DND-41 (cell line): ENCODE measurements around the gene NCKAP5L.
A peak's percentile ranks its signal among the peaks of the same experiment; 100 is the strongest.

Source experiments
- ATAC-seq: fragments of 200-7000 bp; cut with Tn5 transposase; 3 replicates; pipeline ENCODE4 v1.9.1; 2021; ENCODE audit warnings: low read depth; ENCODE audit not compliant: insufficient read depth
- DNase-seq: peaks from one replicate; pipeline ENCODE4 v3.0.0-alpha.2; 2020
- H2AFZ ChIP-seq: 2 replicates; pipeline ENCODE4 v1.6.0; 2012; ENCODE audit warnings: low read depth, low read length
- H3K27ac ChIP-seq: 2 replicates; pipeline ENCODE4 v1.5.1; 2012; ENCODE audit warnings: low read length, inconsistent platforms
- H3K27me3 ChIP-seq: fragments of 200-600 bp; sonication (generic); 2 replicates; pipeline ENCODE4 v1.6.0; 2012; ENCODE audit warnings: low read length, mild to moderate bottlenecking, inconsistent platforms; ENCODE audit not compliant: insufficient read depth, poor library complexity
- H3K36me3 ChIP-seq: 2 replicates; pipeline ENCODE4 v1.5.1; 2012; ENCODE audit warnings: low read length, inconsistent platforms; ENCODE audit not compliant: insufficient read depth
- H3K4me1 ChIP-seq: 2 replicates; pipeline ENCODE4 v1.5.1; 2012; ENCODE audit warnings: mild to moderate bottlenecking, low read length; ENCODE audit not compliant: insufficient read depth
- H3K4me2 ChIP-seq: 2 replicates; pipeline ENCODE4 v1.6.0; 2012; ENCODE audit warnings: mild to moderate bottlenecking, moderate library complexity, low read length, inconsistent platforms; ENCODE audit not compliant: insufficient read depth
- H3K4me3 ChIP-seq, 2 experiments: fragments of 200-600 bp in 1 of 2; shearing (Covaris generic) in 1 of 2; 2 replicates each; pipeline ENCODE4 v1.5.1; 2012 to 2016; ENCODE audit warnings: inconsistent platforms in 2 of 2, low read length in 2 of 2, mild to moderate bottlenecking in 2 of 2, low read depth in 1 of 2, moderate library complexity in 1 of 2
- H3K79me2 ChIP-seq: 2 replicates; pipeline ENCODE4 v1.6.0; 2012; ENCODE audit warnings: low read length, inconsistent platforms; ENCODE audit not compliant: insufficient read depth
- H3K9ac ChIP-seq: 2 replicates; pipeline ENCODE4 v1.6.0; 2012; ENCODE audit warnings: low read depth, mild to moderate bottlenecking, inconsistent platforms, low read length, moderate library complexity
- H3K9me3 ChIP-seq: 2 replicates; pipeline ENCODE4 v1.5.1; 2012; ENCODE audit warnings: low read length, moderate library complexity, mild to moderate bottlenecking, inconsistent platforms; ENCODE audit not compliant: insufficient read depth, severe bottlenecking
- H4K20me1 ChIP-seq: 2 replicates; pipeline ENCODE4 v1.6.0; 2012; ENCODE audit warnings: low read length; ENCODE audit not compliant: insufficient read depth
- EZH2 ChIP-seq: IDR thresholded peaks from 3 replicates; pipeline ENCODE4 v1.6.1; 2012; ENCODE audit warnings: borderline replicate concordance, low read depth, mild to moderate bottlenecking, moderate library complexity, low read length, inconsistent platforms; ENCODE audit not compliant: severe bottlenecking
- TF ChIP-seq, protein P1 (sequence below): IDR thresholded peaks from 2 replicates; pipeline ENCODE4 v1.5.1; 2012; ENCODE audit warnings: borderline replicate concordance, low read length, moderate library complexity, mild to moderate bottlenecking; ENCODE audit not compliant: poor library complexity, severe bottlenecking; ENCODE audit errors: extremely low read depth

Gene NCKAP5L

DNA sequence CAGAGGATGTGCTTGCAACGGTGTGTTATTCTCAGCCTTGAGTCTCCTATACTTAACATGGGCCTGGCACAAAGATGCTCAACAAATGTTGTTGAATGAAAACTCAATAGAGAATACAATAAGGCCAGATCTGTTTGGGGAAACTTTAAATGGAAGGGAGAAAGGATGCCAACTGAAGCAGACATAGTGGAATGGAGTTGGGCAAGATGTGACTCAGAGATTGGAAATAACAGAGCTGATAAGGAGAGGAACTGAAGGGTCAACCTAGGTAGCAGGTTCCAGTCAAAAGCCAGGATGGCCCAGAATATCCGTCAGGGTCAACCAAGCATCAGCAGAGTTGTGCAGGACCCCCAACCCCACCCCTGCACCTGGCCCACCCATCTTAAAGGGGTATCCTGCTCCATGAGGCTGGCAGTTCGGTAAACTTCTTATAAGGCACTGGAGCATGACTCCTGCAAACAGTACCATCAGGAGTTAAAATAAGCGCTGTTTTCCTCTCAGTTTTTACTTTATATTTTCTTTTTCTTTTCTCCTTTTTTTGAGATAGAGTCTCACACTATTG is 15.7 kb upstream of the NCKAP5L start:
- TF ChIP-seq EZH2: no peak
- TF ChIP-seq, protein P1, sequence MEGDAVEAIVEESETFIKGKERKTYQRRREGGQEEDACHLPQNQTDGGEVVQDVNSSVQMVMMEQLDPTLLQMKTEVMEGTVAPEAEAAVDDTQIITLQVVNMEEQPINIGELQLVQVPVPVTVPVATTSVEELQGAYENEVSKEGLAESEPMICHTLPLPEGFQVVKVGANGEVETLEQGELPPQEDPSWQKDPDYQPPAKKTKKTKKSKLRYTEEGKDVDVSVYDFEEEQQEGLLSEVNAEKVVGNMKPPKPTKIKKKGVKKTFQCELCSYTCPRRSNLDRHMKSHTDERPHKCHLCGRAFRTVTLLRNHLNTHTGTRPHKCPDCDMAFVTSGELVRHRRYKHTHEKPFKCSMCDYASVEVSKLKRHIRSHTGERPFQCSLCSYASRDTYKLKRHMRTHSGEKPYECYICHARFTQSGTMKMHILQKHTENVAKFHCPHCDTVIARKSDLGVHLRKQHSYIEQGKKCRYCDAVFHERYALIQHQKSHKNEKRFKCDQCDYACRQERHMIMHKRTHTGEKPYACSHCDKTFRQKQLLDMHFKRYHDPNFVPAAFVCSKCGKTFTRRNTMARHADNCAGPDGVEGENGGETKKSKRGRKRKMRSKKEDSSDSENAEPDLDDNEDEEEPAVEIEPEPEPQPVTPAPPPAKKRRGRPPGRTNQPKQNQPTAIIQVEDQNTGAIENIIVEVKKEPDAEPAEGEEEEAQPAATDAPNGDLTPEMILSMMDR: no peak
- Histone ChIP-seq H3K9me3 (no peaks in the 10 kb centered on the region), H3K4me1 (peaks cover 31% of the 10 kb centered on the region), H3K36me3 (no peaks in the 10 kb centered on the region), H3K9ac (peak overlapping the region; percentile 76), H3K4me2 (peak overlapping the region; percentile 84), H2AFZ (peak overlapping the region; percentile 92), H3K27ac (peak overlapping the region; percentile 81; the same call in 1 of the 2 replicates), H3K4me3 (peak overlapping the region; percentile 55 to 73; a peak in 3 of 4 replicates), H3K27me3 (no peaks in the 10 kb centered on the region), H3K79me2 (peaks cover 20% of the 10 kb centered on the region), H4K20me1 (no peaks in the 10 kb centered on the region)
- ATAC-seq (no peak), DNase-seq (no peak)

DNA sequence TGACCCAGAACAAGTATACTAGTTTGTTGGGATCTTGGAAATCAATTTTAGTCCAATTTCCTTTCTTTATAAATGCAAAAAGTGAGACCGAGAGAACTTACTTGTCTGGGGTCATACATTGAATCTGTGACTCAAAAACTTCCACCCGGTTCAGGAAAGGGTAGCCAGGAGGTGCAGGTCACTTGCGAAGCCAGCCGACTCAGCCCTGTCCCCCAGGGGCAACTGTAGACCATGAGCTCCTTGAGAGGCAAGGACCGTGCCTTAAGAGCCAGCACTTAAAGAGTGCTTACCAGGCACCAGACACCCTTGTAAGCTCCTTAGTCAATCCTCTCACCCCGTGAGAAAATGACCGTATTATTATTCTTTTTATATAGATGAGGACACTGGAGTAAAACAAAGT is 15.2 kb upstream of the NCKAP5L start:
- Histone ChIP-seq H3K79me2 (peaks cover 20% of the 10 kb centered on the region), H3K36me3 (peaks cover 4% of the 10 kb centered on the region; the same call in 1 of the 2 replicates), H3K27ac (peak overlapping the region; percentile 81), H3K4me1 (peaks cover 31% of the 10 kb centered on the region), H3K4me2 (peak overlapping the region; percentile 84), H2AFZ (peak overlapping the region; percentile 92), H3K4me3 (peak overlapping the region; percentile 55 to 73; a peak in 3 of 4 replicates), H4K20me1 (no peaks in the 10 kb centered on the region), H3K27me3 (no peaks in the 10 kb centered on the region), H3K9me3 (no peaks in the 10 kb centered on the region), H3K9ac (peak overlapping the region; percentile 76)
- DNase-seq (no peak), ATAC-seq (no peak)
- TF ChIP-seq, protein P1: no peak
- no peak for TF ChIP-seq EZH2

DNA sequence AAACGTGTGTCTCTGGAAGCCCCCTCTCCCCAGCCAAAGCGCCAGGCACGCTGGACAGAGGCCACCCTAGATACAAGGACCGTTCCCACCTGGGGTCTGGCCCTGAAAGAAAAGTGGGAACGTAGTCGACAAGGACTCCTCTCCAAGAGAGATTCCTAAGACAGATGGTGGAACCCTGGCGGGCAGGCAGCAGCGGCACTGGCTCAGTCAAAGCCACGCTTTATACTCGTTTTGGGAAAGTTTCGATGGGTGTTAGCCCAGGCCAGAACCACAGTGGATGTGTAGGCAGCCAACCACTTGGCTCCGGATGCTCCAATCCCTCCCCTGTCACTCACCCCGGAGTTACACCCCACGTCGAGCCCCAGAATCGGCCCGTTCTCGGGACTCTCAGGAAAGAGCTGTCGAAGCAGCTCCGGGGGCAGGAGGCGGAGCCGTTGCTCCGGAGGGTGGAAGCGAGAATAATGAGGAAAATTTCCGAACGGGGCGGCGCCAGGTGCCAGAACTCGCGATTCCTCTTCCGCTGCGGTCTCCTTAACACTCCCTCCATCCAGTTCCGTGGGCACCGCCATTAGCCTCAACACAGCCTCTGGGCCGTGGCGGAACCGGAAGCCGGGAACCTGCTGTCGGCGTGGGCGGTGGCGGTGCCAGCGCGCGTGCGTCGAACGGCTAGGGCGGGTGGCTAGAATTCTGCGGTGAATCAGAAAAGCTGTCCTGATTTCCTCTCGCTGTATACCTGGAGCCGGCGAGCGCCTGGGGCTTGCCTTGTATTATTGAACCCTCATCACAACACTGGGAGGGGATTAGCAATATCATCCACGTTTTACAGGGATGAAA is 14.5 kb upstream of the NCKAP5L start, which contains the start of gene BCDIN3D:
Gene BCDIN3D (minus strand): TSS at position 588 of the 834 bp plus-strand sequence. CDS start 19 bp downstream, at position 569.
- Histone ChIP-seq H3K9ac (peak within 1 kb of the TSS; percentile 76), H2AFZ (peak within 1 kb of the TSS; percentile 92), H4K20me1 (no peaks in the 10 kb centered on the region), H3K79me2 (peaks cover 20% of the 10 kb centered on the region), H3K27ac (peak within 1 kb of the TSS; percentile 81), H3K4me1 (peaks cover 31% of the 10 kb centered on the region), H3K4me2 (peak within 1 kb of the TSS; percentile 84), H3K27me3 (no peaks in the 10 kb centered on the region), H3K36me3 (peaks cover 9% of the 10 kb centered on the region; the same call in 1 of the 2 replicates), H3K4me3 (peak within 1 kb of the TSS; percentile 55 to 73; a peak in 3 of 4 replicates), H3K9me3 (no peaks in the 10 kb centered on the region)
- TF ChIP-seq, protein P1: peak; percentile 2
- no peak for TF ChIP-seq EZH2
- ATAC-seq (peak; percentile 95), DNase-seq (peak; percentile 94)
